AG10803 (cell line): Measurements from ENCODE around the gene NLE1.

Experiments
- DNase-seq: peaks from one replicate; pipeline ENCODE4 v3.0.0; 2010; ENCODE audit warnings: low read depth
- H3K4me3 ChIP-seq: 2 replicates; pipeline ENCODE4 v1.5.1; 2011; ENCODE audit warnings: mild to moderate bottlenecking, low read length, control low read depth
- CTCF ChIP-seq: conservative IDR thresholded peaks from 2 replicates; pipeline ENCODE4 v1.5.1; 2011; ENCODE audit warnings: mild to moderate bottlenecking, low read length, control low read depth, inconsistent platforms

The NLE1 gene

GRCh38 chr17:35079547-35080423 is 62.3 kb downstream of the NLE1 start:
- no peak for TF ChIP-seq CTCF
- no peak for DNase-seq
- no peak overlapping the region for H3K4me3 ChIP-seq
